HG02884 (cell line): ENCODE results near the gene FAM161B.
A peak's percentile ranks its signal among the peaks of the same experiment; 100 is the strongest.
"Not testable (repeated sequence)": the region's sequence is repeated elsewhere in the genome, so short reads cannot be mapped to it uniquely, and the experiment has no call there.

Experiments used
- ATAC-seq: cut with Tn5 transposase; IDR thresholded peaks from one replicate; pipeline ENCODE4 v1.9.1; 2021; ENCODE audit warnings: mild to moderate bottlenecking, moderate library complexity; ENCODE audit not compliant: unreplicated experiment

The FAM161B gene, protein sequence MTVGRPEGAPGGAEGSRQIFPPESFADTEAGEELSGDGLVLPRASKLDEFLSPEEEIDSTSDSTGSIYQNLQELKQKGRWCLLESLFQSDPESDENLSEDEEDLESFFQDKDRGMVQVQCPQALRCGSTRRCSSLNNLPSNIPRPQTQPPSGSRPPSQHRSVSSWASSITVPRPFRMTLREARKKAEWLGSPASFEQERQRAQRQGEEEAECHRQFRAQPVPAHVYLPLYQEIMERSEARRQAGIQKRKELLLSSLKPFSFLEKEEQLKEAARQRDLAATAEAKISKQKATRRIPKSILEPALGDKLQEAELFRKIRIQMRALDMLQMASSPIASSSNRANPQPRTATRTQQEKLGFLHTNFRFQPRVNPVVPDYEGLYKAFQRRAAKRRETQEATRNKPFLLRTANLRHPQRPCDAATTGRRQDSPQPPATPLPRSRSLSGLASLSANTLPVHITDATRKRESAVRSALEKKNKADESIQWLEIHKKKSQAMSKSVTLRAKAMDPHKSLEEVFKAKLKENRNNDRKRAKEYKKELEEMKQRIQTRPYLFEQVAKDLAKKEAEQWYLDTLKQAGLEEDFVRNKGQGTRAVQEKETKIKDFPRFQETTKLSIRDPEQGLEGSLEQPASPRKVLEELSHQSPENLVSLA

DNA sequence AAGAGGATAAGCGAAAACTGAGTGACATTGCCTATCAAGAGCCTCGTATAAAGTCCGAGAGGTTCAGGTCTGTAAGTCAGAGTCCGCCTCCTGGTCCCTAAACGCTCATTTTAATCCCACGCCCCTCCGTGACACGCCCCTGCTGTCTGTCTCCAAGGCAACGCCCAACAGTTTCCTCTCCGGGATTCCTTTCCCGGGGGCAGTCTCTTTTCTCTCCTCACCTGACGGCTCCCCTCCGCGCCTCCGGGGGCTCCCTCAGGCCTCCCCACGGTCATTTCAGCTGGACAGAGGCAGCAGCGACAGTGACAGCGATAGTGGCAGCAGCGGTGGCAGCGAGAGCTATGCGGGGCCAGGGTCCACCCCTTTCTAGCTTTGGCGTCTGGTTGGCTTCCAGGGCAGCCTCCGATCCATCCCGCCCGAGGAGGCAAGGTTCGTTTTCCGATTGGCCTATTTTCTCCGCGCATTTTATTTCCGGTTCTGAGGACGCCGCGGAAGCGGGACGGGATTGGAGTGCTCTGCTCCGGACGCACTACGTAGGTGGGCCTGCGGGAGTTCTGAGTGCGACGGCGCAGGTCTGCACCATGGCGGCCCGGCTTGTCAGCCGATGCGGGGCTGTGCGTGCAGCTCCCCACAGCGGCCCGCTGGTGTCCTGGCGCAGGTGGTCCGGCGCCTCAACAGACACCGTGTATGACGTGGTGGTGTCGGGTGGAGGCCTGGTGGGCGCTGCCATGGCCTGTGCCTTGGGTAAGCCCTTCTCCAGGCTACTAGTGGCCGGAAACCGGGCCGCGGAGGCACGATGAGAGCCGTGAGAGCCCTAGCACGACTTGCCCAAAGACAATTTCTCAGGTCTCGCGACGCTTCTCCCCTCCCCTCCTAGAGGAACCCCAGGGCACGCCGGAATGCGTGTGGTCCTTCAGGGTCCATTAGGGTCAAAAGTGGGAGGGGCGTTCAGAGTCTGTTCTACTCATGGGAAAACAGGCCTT is at the start of gene FAM161B, which contains the start of gene COQ6:
FAM161B (minus strand) TSS at position 343 of the 983 bp plus-strand sequence; CDS start at position 275, 68 bp downstream.
COQ6 (plus strand) TSS at position 551 of the 983 bp plus-strand sequence; CDS start at position 582, 31 bp downstream.
- ATAC-seq: peak; percentile 89

DNA sequence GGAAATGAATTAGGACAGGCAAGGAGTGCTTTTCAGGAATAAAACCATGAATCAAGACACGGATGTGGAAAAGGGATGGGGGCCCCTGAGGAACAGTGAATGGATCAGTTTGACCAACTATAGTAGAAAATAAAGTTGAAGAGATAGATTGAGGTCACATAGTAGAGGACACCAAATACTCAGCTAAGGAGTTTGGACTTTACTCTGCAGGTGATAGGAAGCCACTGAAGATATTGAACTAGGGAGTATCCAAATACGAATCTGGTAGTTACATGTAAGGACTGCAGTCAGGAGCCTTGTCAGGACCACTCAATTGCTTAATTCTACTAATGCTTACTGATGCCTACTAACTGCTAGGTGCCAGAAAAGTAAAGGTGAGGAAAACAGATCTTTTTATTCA is 48.8 kb upstream of the FAM161B start:
- no peak for ATAC-seq

DNA sequence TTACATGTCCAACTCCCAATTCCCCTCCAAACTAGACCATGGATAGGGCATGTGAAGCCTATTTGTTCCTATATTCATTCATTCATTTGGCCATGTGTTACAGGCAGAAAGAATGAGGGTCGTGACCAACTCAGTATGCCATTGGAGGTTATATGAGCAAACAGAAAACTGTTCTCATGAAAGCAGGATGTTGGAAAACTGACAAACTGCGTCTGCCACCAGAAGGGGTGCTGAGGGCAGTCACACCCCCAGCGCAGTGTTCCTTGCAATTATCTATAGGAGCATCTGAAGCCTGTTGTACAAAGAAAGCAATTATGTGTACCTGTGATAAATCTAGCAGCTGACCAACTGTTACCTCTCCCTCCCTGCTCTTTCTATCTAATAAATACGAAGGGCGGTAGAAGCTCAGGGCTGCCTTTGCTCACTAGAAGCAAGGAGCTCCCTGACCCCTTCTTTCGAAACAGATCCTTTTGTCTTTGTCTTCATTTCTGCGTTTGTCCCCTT is 48.1 kb upstream of the FAM161B start:
- ATAC-seq: no peak

DNA sequence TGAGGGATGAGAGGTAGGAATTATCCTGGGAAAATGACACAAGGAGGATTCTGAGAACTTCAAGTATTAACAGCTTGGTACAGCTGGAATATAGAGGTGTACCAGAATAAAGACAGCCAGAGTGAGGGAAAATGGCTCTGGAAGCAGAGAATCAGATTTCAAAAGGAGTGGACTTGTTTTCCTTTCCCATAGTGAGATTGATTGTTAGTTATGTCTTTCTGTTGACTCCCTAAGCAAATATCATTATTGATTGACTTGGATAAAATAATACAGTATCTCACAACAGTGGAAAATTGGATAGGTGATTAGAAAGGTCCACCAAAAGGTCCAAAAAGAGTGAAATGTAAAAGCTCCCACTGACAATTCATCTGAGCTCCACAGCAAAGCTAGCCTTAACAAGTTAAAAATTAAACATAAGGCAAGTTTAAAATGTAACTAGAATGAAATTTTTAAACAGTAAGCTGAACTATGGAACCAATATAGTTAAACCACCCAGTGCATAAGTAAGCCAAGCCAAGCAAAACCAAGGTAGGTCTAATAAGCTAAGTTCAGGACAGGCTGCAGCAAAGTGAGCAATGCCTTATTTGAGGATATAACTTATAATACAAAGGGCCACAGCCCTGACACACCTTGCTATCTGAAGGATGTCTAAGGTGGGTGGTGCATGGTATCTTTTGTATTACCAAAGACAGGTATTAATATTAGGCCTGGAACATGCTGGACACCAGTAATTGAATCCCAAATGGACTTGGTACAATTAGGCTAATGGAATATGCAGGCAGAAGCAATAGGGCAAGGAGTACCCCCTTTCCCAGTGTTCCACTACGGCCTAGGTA is 47.4 kb upstream of the FAM161B start:
- ATAC-seq: no peak

DNA sequence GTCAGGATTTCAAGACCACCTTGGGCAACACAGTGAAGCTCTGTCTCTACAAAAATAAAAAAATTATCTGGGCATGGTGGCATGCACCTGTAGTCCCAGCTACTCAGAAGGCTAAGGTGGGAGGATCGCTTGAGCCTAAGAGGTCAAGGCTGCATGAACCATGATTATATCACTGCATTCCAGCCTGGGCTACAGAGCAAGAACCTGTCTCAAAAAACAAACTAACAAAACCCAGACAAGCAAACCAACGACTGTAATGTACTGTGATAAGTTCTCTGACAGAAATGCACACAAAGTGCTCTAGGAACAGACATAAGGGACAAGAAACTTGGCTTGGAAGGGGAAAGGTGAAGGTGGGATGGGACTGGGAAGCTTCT is 46.8 kb upstream of the FAM161B start:
- no peak for ATAC-seq

GRCh38 chr14:73995977-73996378 is 46.1 kb upstream of the FAM161B start:
- no peak for ATAC-seq

GRCh38 chr14:73994926-73995325 is 45.0 kb upstream of the FAM161B start:
- not testable (repeated sequence) for ATAC-seq

GRCh38 chr14:73991092-73991491 is 41.2 kb upstream of the FAM161B start:
- ATAC-seq: no peak

DNA sequence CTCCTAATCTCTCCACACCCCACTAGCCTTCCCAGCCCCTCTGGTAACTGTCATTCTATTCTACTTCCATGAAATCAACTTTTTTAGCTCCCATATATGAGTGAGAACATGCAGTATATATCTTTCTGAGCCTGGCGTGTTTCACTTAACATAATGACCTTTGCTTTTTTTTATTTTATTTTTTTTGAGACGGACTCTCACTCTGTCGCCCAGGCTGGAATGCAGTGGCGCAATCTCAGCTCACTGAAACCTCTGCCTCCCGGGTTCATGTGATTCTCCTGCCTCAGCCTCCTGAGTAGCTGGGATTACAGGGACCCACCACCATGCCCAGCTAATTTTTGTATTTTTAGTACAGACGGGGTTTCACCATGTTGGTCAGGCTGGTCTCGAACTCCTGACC is 38.8 kb upstream of the FAM161B start:
- ATAC-seq: not testable (repeated sequence)

DNA sequence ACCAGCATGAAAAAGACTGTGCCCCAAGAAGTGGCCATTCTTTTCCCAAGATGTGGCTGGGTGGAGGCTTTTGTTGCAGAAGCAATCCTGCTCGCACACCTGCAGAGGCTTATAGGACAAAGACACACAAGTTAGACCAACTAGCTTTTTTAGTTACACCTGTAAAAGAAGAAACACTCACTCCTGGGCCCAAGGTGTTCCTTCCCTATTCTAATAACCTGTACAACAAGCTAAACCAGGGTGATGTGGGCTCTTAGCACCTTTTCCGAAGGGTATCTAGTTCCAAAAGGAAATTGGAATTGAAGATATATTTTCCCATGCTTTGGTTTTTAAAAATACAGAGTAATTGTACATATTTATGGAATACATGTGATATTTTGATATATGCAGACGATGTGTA is 38.2 kb upstream of the FAM161B start:
- no peak for ATAC-seq

- ATAC-seq: no peak
Measured at GRCh38 chr14:73977896-73978295, 28.0 kb upstream of the FAM161B start.

DNA sequence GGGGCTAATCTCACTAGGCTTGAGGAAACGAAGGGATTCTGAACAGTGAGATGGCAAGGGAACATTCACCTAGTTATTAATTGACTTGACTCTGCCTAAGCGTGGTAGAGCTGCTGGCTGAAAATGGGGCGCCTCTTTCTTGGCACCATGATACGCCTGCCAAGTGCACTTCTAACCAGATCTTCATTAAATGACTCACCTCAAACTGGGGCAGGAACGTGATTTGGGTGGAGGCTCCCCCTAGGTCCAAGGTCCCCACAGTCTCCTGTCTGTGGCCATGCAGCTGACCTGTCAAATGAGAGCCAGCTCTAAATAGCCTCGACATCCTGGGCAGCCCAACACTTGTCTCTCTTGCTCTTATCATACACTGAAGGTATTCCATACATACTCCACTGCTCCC is 26.2 kb upstream of the FAM161B start:
- ATAC-seq: no peak

DNA sequence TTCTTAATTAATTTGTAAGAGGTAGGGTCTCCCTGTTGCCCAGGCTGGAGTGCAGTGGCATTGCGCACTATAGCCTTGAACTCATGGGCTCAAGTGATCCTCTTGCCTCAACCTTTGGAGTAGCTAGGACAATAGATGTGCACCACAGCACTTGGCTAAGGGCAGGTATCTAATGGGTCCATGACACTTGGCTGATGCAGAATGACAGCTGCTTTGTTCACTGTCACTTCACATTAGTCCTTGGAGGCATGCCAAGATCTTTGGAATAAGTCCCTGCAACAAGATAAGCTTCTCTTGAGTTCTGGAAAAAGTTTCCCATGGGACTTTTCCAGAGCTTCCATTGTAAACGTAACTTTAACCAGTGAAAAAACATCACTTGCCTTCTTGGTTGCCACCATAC is 23.6 kb upstream of the FAM161B start:
- no peak for ATAC-seq

GRCh38 chr14:73968885-73969284 is 19.0 kb upstream of the FAM161B start:
- ATAC-seq: no peak

GRCh38 chr14:73965216-73965615 is 15.3 kb upstream of the FAM161B start:
- ATAC-seq: no peak

DNA sequence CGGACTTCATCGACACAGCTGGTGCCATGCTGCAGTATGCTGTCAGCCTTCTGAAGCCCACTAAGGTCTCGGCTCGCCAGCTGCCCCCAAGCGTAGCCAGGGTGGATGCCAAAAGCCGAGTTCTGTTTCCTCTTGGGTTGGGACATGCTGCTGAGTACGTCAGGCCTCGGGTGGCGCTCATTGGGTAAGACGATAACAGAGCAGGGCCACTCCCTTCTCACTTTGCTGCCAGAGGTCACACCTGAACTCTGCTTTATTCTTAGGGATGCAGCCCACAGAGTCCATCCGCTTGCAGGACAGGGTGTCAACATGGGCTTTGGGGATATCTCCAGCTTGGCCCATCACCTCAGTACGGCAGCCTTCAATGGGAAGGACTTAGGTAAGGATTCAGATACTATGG is 11.3 kb upstream of the FAM161B start:
- ATAC-seq: no peak

GRCh38 chr14:73958591-73958990 is 8.7 kb upstream of the FAM161B start:
- no peak for ATAC-seq

DNA sequence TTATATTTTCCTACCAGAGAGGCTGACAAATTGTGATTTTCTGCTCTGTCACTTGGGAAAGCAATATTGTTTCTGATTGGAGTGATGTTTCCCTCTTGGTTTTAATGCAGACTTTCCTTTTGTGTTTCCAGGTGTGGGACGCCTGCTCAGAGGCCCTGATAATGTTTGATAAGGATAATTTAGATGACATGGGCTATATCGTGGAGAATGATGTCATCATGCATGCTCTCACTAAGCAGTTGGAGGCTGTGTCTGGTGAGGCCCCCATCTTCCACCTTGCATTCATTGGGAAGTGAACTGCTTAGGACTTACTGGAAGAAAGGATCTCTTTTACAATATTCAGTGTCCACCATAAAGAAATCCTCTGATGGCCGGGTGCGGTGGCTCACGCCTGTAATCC is 5.8 kb upstream of the FAM161B start:
- no peak for ATAC-seq

DNA sequence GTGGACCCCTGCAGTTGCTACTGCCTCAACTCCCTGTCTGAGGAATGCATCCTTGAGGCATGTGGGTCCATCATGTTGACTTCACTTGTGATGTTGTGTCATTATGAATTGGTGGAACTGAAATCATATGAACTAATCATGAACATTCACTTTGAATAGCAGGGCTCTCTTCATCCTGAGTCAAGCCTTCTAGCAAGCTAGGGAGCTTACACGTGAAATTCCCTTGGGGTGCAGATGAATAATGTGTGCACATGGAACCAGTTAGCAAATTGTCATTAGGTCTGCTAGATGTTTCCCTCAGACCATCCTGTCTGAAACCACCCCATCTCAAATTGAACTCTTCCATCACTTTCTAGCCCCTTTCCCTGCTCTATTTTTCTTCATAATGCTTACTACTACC is 3.8 kb upstream of the FAM161B start:
- no peak for ATAC-seq

DNA sequence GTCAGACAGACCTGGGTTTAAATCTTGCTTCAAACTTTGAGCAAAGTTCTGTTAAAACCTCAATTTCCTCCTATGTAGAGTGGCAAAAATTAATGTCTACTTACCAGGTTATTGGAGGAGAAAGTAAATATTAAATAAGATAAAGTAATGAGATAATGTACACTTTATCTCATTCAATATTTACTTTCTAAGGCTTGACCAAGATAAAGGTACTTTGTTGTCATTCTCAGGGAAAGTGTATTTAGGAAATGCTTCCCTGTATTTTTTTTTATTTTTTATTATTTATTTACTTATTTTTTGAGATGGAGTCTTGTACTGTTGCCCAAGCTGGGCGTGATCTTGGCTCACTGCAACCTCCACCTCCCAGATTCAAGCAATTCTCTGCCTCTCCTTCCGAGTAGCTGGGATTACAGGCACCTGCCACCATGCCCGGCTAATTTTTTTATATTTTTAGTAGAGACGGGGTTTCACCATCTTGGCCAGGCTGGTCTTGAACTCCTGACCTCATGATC is 4.7 kb downstream of the FAM161B start:
- no peak for ATAC-seq
